IMR-90 (cell line): ENCODE results near the gene MRPS9. TPM values are rescaled to one million over a fixed set of nuclear protein-coding genes. Genes with fewer than 3 reads are reported as not detected.

Experiments used
- ATAC-seq: fragments of 200-7000 bp; cut with Tn5 transposase; 2 replicates; pipeline ENCODE4 v1.9.1; 2020; ENCODE audit warnings: low read depth, mild to moderate bottlenecking, moderate library complexity
- BruUV-seq: library from RNA; stranded (reverse); fragments of 400-500 nt; replicated peaks from 2 replicates; lab custom pipeline; 2021; lab: Mats Ljungman, UMichigan
- CTCF ChIA-PET: fragments of 300-600 bp; formaldehyde crosslinking; extraction: SDS; loops from one replicate; lab custom pipeline; 2021; ENCODE audit warnings: antibody characterized with exemption; lab: Yijun Ruan, JAX
- POLR2A ChIA-PET: fragments of 300-600 bp; sonication (Branson Sonifier 250); formaldehyde crosslinking; loops from one replicate; lab custom pipeline; 2022; ENCODE audit warnings: antibody characterized with exemption; ENCODE audit not compliant: unreplicated experiment; lab: Charles Lee
- DNase-seq: peaks from one replicate; pipeline ENCODE4 v3.0.0; 2013
- H2AFZ ChIP-seq: replicated peaks from 2 replicates; pipeline ENCODE3; 2013; ENCODE audit warnings: low read length, mild to moderate bottlenecking; ENCODE audit not compliant: poor library complexity
- H2AK5ac ChIP-seq: 2 replicates; pipeline ENCODE4 v1.6.1; 2013; ENCODE audit warnings: low read depth, low read length, inconsistent platforms
- H2AK9ac ChIP-seq: replicated peaks from 2 replicates; pipeline ENCODE3; 2013; ENCODE audit warnings: mild to moderate bottlenecking, low read depth, low read length, moderate library complexity; ENCODE audit not compliant: poor library complexity
- H2BK120ac ChIP-seq: 2 replicates; pipeline ENCODE4 v1.6.1; 2013; ENCODE audit warnings: low read depth, low read length, inconsistent platforms
- H2BK15ac ChIP-seq: 3 replicates; pipeline ENCODE4 v1.6.1; 2013; ENCODE audit warnings: low read depth, low read length, inconsistent platforms
- H2BK20ac ChIP-seq: 2 replicates; pipeline ENCODE4 v1.6.1; 2013; ENCODE audit warnings: low read depth, mild to moderate bottlenecking, inconsistent platforms, low read length, moderate library complexity
- H2BK5ac ChIP-seq: 2 replicates; pipeline ENCODE4 v1.6.1; 2013; ENCODE audit warnings: mild to moderate bottlenecking, low read depth, low read length, inconsistent platforms; ENCODE audit not compliant: poor library complexity, severe bottlenecking
- H3K14ac ChIP-seq: replicated peaks from 2 replicates; pipeline ENCODE4 v1.6.1; 2013; ENCODE audit warnings: low read depth, low read length, inconsistent platforms
- H3K18ac ChIP-seq: 2 replicates; pipeline ENCODE4 v1.6.1; 2013; ENCODE audit warnings: low read depth, low read length, control low read depth
- H3K23ac ChIP-seq: 2 replicates; pipeline ENCODE4 v1.6.1; 2013; ENCODE audit warnings: low read depth, low read length, inconsistent platforms
- H3K27ac ChIP-seq: 2 replicates; pipeline ENCODE4 v1.5.1; 2013; ENCODE audit warnings: mild to moderate bottlenecking, control low read depth, low read length; ENCODE audit not compliant: insufficient read depth
- H3K27me3 ChIP-seq: 2 replicates; pipeline ENCODE4 v1.6.1; 2013; ENCODE audit warnings: low read length; ENCODE audit not compliant: control insufficient read depth, insufficient read depth
- H3K36me3 ChIP-seq: 2 replicates; pipeline ENCODE4 v1.6.1; 2013; ENCODE audit warnings: low read length, mixed read lengths; ENCODE audit not compliant: control insufficient read depth, insufficient read depth
- H3K4ac ChIP-seq: 2 replicates; pipeline ENCODE4 v1.6.1; 2013; ENCODE audit warnings: low read depth, low read length, inconsistent platforms
- H3K4me1 ChIP-seq: 2 replicates; pipeline ENCODE4 v1.6.1; 2013; ENCODE audit warnings: low read length, mixed read lengths; ENCODE audit not compliant: control insufficient read depth, insufficient read depth
- H3K4me2 ChIP-seq: 2 replicates; pipeline ENCODE4 v1.6.1; 2013; ENCODE audit warnings: low read depth, mild to moderate bottlenecking, control low read depth, low read length, moderate library complexity
- H3K4me3 ChIP-seq: 2 replicates; pipeline ENCODE4 v1.5.1; 2013; ENCODE audit warnings: low read depth, mild to moderate bottlenecking, control low read depth, low read length, moderate library complexity; ENCODE audit not compliant: insufficient read depth
- H3K56ac ChIP-seq: 2 replicates; pipeline ENCODE4 v1.6.1; 2013; ENCODE audit warnings: low read length, inconsistent platforms; ENCODE audit not compliant: insufficient read depth; ENCODE audit errors: extremely low read depth
- H3K79me1 ChIP-seq, 2 experiments: 2 replicates each; pipeline ENCODE4 v1.6.1; 2013; ENCODE audit warnings: low read length in 2 of 2, inconsistent platforms in 1 of 2, low read depth in 1 of 2
- H3K9ac ChIP-seq: 2 replicates; pipeline ENCODE4 v1.6.1; 2013; ENCODE audit warnings: low read depth, low read length, control low read depth
- H3K9me1 ChIP-seq: 2 replicates; pipeline ENCODE4 v1.6.1; 2013; ENCODE audit warnings: low read length, inconsistent platforms; ENCODE audit not compliant: insufficient read depth
- H3K9me3 ChIP-seq: 2 replicates; pipeline ENCODE4 v1.6.1; 2013; ENCODE audit warnings: low read length; ENCODE audit not compliant: control insufficient read depth, insufficient read depth
- H4K20me1 ChIP-seq: 2 replicates; pipeline ENCODE4 v1.6.1; 2013; ENCODE audit warnings: low read length, inconsistent platforms; ENCODE audit not compliant: insufficient read depth
- H4K5ac ChIP-seq: 2 replicates; pipeline ENCODE4 v1.6.1; 2013; ENCODE audit warnings: mild to moderate bottlenecking, low read depth, low read length, control low read depth
- H4K8ac ChIP-seq, 2 experiments: 2 replicates each; pipeline ENCODE4 v1.6.1; 2013; ENCODE audit warnings: low read depth in 2 of 2, low read length in 2 of 2, control low read depth in 1 of 2, inconsistent platforms in 1 of 2
- H4K91ac ChIP-seq: 2 replicates; pipeline ENCODE4 v1.6.1; 2013; ENCODE audit warnings: low read depth, low read length, inconsistent platforms; ENCODE audit not compliant: insufficient read depth
- BHLHE40 ChIP-seq: fragments of 150-350 bp; IDR thresholded peaks from 2 replicates; pipeline ENCODE4 v1.6.1; 2016; ENCODE audit warnings: mild to moderate bottlenecking, low read depth, low read length
- FOS ChIP-seq: fragments of 150-350 bp; IDR thresholded peaks from 2 replicates; pipeline ENCODE4 v1.6.1; 2016; ENCODE audit warnings: low read depth, low read length
- RAD21 ChIP-seq: IDR thresholded peaks from 2 replicates; pipeline ENCODE4 v1.6.1; 2012; ENCODE audit warnings: low read length, improper control_type of control experiment
- RFX5 ChIP-seq: IDR thresholded peaks from 2 replicates; pipeline ENCODE4 v1.8.0; 2012; ENCODE audit warnings: low read depth, mild to moderate bottlenecking, low read length, moderate library complexity
- WGBS, 2 experiments: methylation state at CpG; one replicate each; pipeline versions ENCODE4 v1.1.5 to v1.1.7; 2013; ENCODE audit warnings: missing lambda C conversion rate in 2 of 2; ENCODE audit not compliant: insufficient read length in 1 of 2; ENCODE audit errors: extremely low coverage in 2 of 2; 5-methylcytosine and 5-hydroxymethylcytosine counted together
- dilution Hi-C: fragments of 300-500 bp; cut with HindIII; formaldehyde crosslinking; loops from one replicate; pipeline ENCODE4 v1.14.3; 2018; ENCODE audit warnings: low sequenced_read_pairs; ENCODE audit not compliant: unreplicated experiment
- in situ Hi-C: fragments of 300-500 bp; cut with MboI; formaldehyde crosslinking; loops from 3 replicates; pipeline ENCODE4 v1.14.3; 2019; ENCODE audit warnings: low sequenced_read_pairs, inconsistent platforms, mixed read lengths
- intact Hi-C: fragments of 100-400 bp; cut with micrococcal nuclease; formaldehyde crosslinking; loops from 2 replicates; pipeline ENCODE4 v1.10.0; 2022
- polyA plus RNA-seq, 3 experiments: library from polyadenylated mRNA; depleted of rRNA; stranded (reverse); fragments of >200 nt; gene quantifications; 2 replicates each; pipeline ENCODE4 v1.2.3, GENCODE V29; 2012; ENCODE audit warnings: low replicate concordance in 1 of 3
- total RNA-seq: library from RNA; depleted of rRNA; stranded (reverse); fragments of >200 nt; gene quantifications from 2 replicates; pipeline ENCODE4 v1.2.3, GENCODE V29; 2012

MRPS9 gene
- total and polyA plus RNA-seq, 2 of the 4 experiments (the other 2 are of a cell fraction) = 20.6 to 27.7 TPM

GRCh38 chr2:105070010-105070865, 32.4 kb downstream of the MRPS9 start (continued):
- no peak for TF ChIP-seq RFX5

DNA sequence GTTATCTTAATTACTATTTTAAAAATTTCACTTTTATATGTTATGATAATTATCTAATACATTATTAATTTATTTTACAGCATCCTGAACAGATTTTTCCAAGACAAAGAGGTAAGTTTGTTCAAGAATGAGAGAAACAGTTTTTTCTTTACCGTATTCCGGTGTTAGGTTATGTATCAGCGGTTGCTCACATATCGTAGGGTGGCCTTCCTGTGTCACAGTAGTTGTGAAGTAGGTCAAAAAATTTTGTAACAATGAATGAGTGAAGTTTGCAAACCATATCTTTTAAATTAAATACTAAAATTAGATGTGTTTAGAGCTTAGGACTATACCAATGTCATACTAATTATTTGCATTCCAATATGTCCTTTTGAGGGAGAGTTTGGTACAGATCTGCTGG, 33.5 kb downstream of the MRPS9 start:
- ATAC-seq = no peak
- H4K91ac ChIP-seq = no peak overlapping the region
- in situ Hi-C loops (no loop called here), intact Hi-C loops (no loop called here), dilution Hi-C loops (no loop called here)
- no CpG with 5 or more reads among the region's 4 CpGs for WGBS, 2 experiments
- no peak overlapping the region for H3K56ac ChIP-seq
- H2AFZ ChIP-seq = no peak overlapping the region
- H3K9me3 ChIP-seq = no peaks in the 10 kb centered on the region
- no peak overlapping the region for H2AK9ac ChIP-seq
- H3K36me3 ChIP-seq = 0 out of 2 replicates have a peak, but pooled peaks cover 3% of the 10 kb centered on the region
- H2AK5ac ChIP-seq = no peak overlapping the region
- no peaks in the 10 kb centered on the region for H3K27me3 ChIP-seq
- no peak overlapping the region for H3K9ac ChIP-seq
- no peak overlapping the region for H3K14ac ChIP-seq
- no peak overlapping the region for H2BK20ac ChIP-seq
- no peaks in the 10 kb centered on the region for H4K20me1 ChIP-seq
- no peak overlapping the region for H4K8ac ChIP-seq
- peaks cover 5% of the 10 kb centered on the region; the same call in 1 of the 2 replicates for H3K9me1 ChIP-seq
- H3K23ac ChIP-seq = no peak overlapping the region
- no peak overlapping the region for H2BK120ac ChIP-seq
- no peak overlapping the region for H3K4me3 ChIP-seq
- H3K4ac ChIP-seq = no peak overlapping the region
- TF ChIP-seq RAD21 (no peak), BHLHE40 (no peak), FOS (no peak)
- ChIA-PET POLR2A (no interaction called here), CTCF (interaction anchor here (0.6 kb wide), 1 partner anchor 36 kb away, joined by 3 read pairs; no protein-coding TSS in a partner anchor)
- H3K4me2 ChIP-seq = no peak overlapping the region
- no TSS peak for BruUV-seq
- H3K18ac ChIP-seq = no peak overlapping the region
- H2BK5ac ChIP-seq = no peak overlapping the region
- no peak for DNase-seq
- peaks cover 0 to 4% of the 10 kb centered on the region in 2 experiments; a peak in 2 of 4 replicates for H3K79me1 ChIP-seq
- no peak overlapping the region for H4K5ac ChIP-seq
- no peak overlapping the region for H3K27ac ChIP-seq
- no peak overlapping the region for H2BK15ac ChIP-seq
- no peaks in the 10 kb centered on the region for H3K4me1 ChIP-seq
